Vagina (tissue), 2 donors: ENCODE measurements around the gene ABL1. TPM values are rescaled to one million over a fixed set of nuclear protein-coding genes. Genes with fewer than 3 reads are reported as not detected.

Experiments
- DNase-seq, 2 donors: peaks; one replicate each; pipeline ENCODE4 v3.0.0-alpha.2; 2017; ENCODE audit errors: extremely low spot score in 2 of 2
- H3K27ac ChIP-seq: fragments of 200-600 bp; sonication (generic); one replicate; pipeline ENCODE4 v1.5.1; 2019
- H3K27me3 ChIP-seq: fragments of 200-600 bp; sonication (generic); one replicate; pipeline ENCODE4 v1.5.1; 2019
- H3K36me3 ChIP-seq, 2 donors: fragments of 200-600 bp; sonication (generic); one replicate each; pipeline ENCODE4 v1.5.1; 2017 to 2019
- H3K4me1 ChIP-seq: fragments of 200-600 bp; sonication (generic); one replicate; pipeline ENCODE4 v1.5.1; 2019
- H3K4me3 ChIP-seq, 2 donors: fragments of 200-600 bp; sonication (generic); 1 replicate in 1 of 2; 2 replicates in 1 of 2; pipeline ENCODE4 v1.5.1; 2016 to 2019
- H3K9me3 ChIP-seq: fragments of 200-600 bp; sonication (generic); one replicate; pipeline ENCODE4 v1.5.1; 2019
- CTCF ChIP-seq, 3 experiments: fragments of 450-650 bp in 2 of 3; fragments of 200-600 bp in 1 of 3; sonication (generic) in 1 of 3; IDR thresholded peaks; one replicate each; pipeline ENCODE4 v1.5.1; 2017 to 2019; ENCODE audit warnings: antibody characterized with exemption in 3 of 3, mild to moderate bottlenecking in 2 of 3, moderate library complexity in 2 of 3
- POLR2A ChIP-seq, 2 donors: fragments of 450-650 bp; IDR thresholded peaks; one replicate each; pipeline ENCODE4 v1.6.1; 2017; ENCODE audit warnings: antibody characterized with exemption in 2 of 2, mild to moderate bottlenecking in 2 of 2, moderate library complexity in 2 of 2
- POLR2AphosphoS5 ChIP-seq, 2 donors: sonication (generic); formaldehyde crosslinking; IDR thresholded peaks; one replicate each; pipeline ENCODE4 v1.9.0; 2017; ENCODE audit warnings: antibody characterized with exemption in 2 of 2, mild to moderate bottlenecking in 2 of 2, low read depth in 1 of 2; ENCODE audit not compliant: insufficient read depth in 1 of 2
- intact Hi-C: fragments of 100-400 bp; cut with DNase I; formaldehyde crosslinking; loops from one replicate; pipeline ENCODE4 v1.15.1; 2023
- total RNA-seq: library from RNA; depleted of rRNA; stranded (reverse); fragments of >200 nt; gene quantifications from one replicate; pipeline ENCODE4 v1.2.3, GENCODE V29; 2016

The ABL1 gene
- total RNA-seq, 1 donor from 2014 or later: 68.5 TPM

DNA sequence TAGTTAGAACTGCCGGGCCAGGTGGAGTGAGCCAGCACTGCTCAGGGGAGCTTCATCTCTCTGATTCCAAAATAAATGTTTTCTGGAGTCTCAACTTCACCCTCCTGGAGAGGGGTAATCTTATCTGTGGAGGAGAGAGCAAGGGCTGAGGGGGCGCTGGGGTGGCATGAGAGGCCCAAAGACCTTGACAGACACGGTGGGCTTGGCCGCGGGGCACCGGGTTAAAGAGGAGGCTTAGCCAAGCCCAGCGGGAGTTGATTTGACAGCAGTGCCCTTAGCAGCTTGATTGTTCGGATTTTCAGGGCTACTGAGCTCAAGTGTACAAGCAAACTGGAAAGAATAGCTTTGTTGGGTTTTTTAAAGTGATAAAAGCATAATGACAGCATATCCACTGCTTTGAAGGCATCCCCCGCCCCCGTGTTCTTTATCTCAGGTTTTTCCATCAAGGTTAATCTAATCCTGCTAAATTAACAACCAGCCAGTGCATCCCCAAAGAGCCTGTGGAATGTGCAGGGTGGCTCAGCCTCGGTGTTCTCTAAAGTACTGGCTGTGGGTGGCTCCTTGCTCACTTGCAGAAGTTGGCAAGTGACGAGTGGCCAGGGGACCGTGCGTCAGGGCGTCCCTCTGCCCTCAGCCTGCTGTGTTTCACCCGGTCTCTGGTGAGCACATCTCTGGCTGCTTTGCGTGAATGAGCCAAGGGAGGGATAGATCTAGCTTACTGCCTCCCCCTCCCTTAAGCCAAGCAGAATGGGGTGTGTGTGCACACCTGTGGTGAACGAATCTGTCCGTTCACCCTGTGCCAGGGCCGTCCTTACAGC, 56.0 kb downstream of the ABL1 start:
- Histone ChIP-seq H3K9me3 (no peaks in the 10 kb centered on the region), H3K27ac (no peak overlapping the region), H3K4me1 (peaks cover 41% of the 10 kb centered on the region), H3K4me3 (no peak overlapping the region), H3K27me3 (no peaks in the 10 kb centered on the region), H3K36me3 (peaks cover 0 to 46% of the 10 kb centered on the region in 2 donors)
- intact Hi-C loops: no loop called here
- no peak for DNase-seq
- no peak for TF ChIP-seq CTCF (IDR thresholded peaks at IDR 0.05)

- Histone ChIP-seq H3K4me1 (peaks cover 46% of the 10 kb centered on the region), H3K36me3 (peaks cover 0 to 38% of the 10 kb centered on the region in 2 donors), H3K9me3 (no peaks in the 10 kb centered on the region), H3K27ac (no peak overlapping the region), H3K4me3 (no peak overlapping the region), H3K27me3 (no peaks in the 10 kb centered on the region)
- no peak for TF ChIP-seq POLR2A (IDR thresholded peaks at IDR 0.05)
- TF ChIP-seq CTCF (IDR thresholded peaks at IDR 0.05): no peak
- no peak for TF ChIP-seq POLR2AphosphoS5 (IDR thresholded peaks at IDR 0.05; ENCODE audit: insufficient read depth in 1 of 2, low read depth in 1 of 2)
- DNase-seq: no peak
- intact Hi-C loops: no loop called here
These were observed 56.8 kb downstream of the ABL1 start for GRCh38 chr9:130891688-130892476.

GRCh38 chr9:130892477-130893304, 57.6 kb downstream of the ABL1 start:
- intact Hi-C loops: no loop called here
- no peaks in the 10 kb centered on the region for H3K27me3 ChIP-seq
- H3K36me3 ChIP-seq: peaks cover 0 to 30% of the 10 kb centered on the region in 2 donors
- TF ChIP-seq POLR2A (IDR thresholded peaks at IDR 0.05): no peak
- no peak for TF ChIP-seq POLR2AphosphoS5 (IDR thresholded peaks at IDR 0.05; ENCODE audit: insufficient read depth in 1 of 2, low read depth in 1 of 2)
- no peak for TF ChIP-seq CTCF (IDR thresholded peaks at IDR 0.05)
- no peak for DNase-seq
- no peaks in the 10 kb centered on the region for H3K9me3 ChIP-seq
- no peak overlapping the region for H3K27ac ChIP-seq
- H3K4me1 ChIP-seq: peaks cover 46% of the 10 kb centered on the region
- H3K4me3 ChIP-seq: no peak overlapping the region

- H3K27ac ChIP-seq: no peak overlapping the region
- TF ChIP-seq CTCF (IDR thresholded peaks at IDR 0.05): no peak
- peak in 1 of 2 donors; percentile 22 for TF ChIP-seq POLR2AphosphoS5 (IDR thresholded peaks at IDR 0.05; ENCODE audit: insufficient read depth in 1 of 2, low read depth in 1 of 2)
- TF ChIP-seq POLR2A (IDR thresholded peaks at IDR 0.05): no peak
- peaks cover 46% of the 10 kb centered on the region for H3K4me1 ChIP-seq
- intact Hi-C loops: no loop called here
- H3K27me3 ChIP-seq: no peaks in the 10 kb centered on the region
- H3K36me3 ChIP-seq: peaks cover 0 to 22% of the 10 kb centered on the region in 2 donors
- no peak overlapping the region for H3K4me3 ChIP-seq
- no peaks in the 10 kb centered on the region for H3K9me3 ChIP-seq
- no peak for DNase-seq
These were observed 58.5 kb downstream of the ABL1 start for GRCh38 chr9:130893341-130894101.
